Ishikawa (cell line): ENCODE measurements around the gene ANKDD1A.
A peak's percentile ranks its signal among the peaks of the same experiment; 100 is the strongest.

Source experiments
- CEBPB ChIP-seq: IDR thresholded peaks from 2 replicates; pipeline ENCODE4 v1.6.1; 2012
- CREB1 ChIP-seq: IDR thresholded peaks from 2 replicates; pipeline ENCODE4 v1.6.1; 2012; ENCODE audit warnings: low read depth
- EGR1 ChIP-seq: IDR thresholded peaks from 2 replicates; pipeline ENCODE4 v1.6.1; 2012
- EP300 ChIP-seq: IDR thresholded peaks from 2 replicates; pipeline ENCODE4 v1.6.1; 2012; ENCODE audit warnings: borderline replicate concordance
- FOXM1 ChIP-seq: IDR thresholded peaks from 2 replicates; pipeline ENCODE4 v1.6.1; 2012; ENCODE audit warnings: low read depth, borderline replicate concordance
- NFIC ChIP-seq: IDR thresholded peaks from 2 replicates; pipeline ENCODE4 v1.6.1; 2012
- RAD21 ChIP-seq: IDR thresholded peaks from 2 replicates; pipeline ENCODE4 v1.6.1; 2012; ENCODE audit warnings: low read depth
- TAF1 ChIP-seq: IDR thresholded peaks from 2 replicates; pipeline ENCODE4 v1.6.1; 2012; ENCODE audit warnings: low read depth, mild to moderate bottlenecking
- TCF12 ChIP-seq: IDR thresholded peaks from 2 replicates; pipeline ENCODE4 v1.6.1; 2012; ENCODE audit warnings: low read depth
- TEAD4 ChIP-seq: IDR thresholded peaks from 2 replicates; pipeline ENCODE4 v1.6.1; 2012
- YY1 ChIP-seq: IDR thresholded peaks from 2 replicates; pipeline ENCODE4 v1.6.1; 2012; ENCODE audit warnings: low read depth
- ZBTB7A ChIP-seq: IDR thresholded peaks from 2 replicates; pipeline ENCODE4 v1.6.1; 2012; ENCODE audit warnings: low read depth
- TF ChIP-seq, protein P1 (sequence below): IDR thresholded peaks from 2 replicates; pipeline ENCODE4 v1.6.1; 2012
- TF ChIP-seq, protein P2 (sequence below): IDR thresholded peaks from 2 replicates; pipeline ENCODE4 v1.6.1; 2012
- TF ChIP-seq, protein P3 (sequence below): IDR thresholded peaks from 2 replicates; pipeline ENCODE4 v1.6.1; 2012; ENCODE audit warnings: low read depth, mild to moderate bottlenecking

Gene ANKDD1A

DNA sequence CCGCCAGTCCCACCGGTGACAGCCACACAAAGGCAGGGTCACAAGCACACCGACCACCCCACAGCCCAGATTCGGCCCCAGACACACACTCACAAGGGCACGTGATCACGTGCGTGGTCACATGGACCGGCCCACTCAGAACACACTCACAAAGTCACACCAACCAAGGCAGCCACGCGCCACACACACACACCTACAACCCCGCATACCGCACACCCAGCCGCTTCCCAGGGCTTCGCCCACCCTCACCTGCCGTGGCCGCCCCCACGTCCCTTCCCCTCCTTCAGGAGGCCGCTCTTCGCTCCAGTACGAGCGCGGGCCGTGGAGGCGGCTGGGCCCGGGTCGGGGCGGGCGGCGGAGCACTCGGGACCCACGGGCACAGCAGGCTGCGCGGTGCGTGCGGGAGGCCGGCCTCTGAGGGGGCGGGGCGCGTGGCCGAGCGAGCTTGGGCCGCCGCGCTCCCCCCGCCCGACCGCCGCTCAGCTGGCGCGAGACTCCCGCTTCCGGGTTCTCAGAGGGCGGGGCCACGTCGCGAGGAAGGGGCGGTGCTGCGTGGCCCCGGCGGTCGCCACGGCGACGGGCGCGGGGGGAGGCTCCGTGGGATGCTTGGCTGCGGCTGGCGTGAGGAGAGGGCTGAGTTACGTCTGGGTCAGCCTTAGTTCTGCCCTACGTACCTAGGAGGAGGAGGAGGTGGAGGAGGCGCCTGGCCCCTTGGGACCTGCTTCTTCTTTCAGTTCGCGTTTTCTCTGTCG lies 77.9 kb downstream of the ANKDD1A start, which contains the start of gene SPG21:
TSS of gene SPG21 (minus strand) at position 499 of the 752 bp plus-strand sequence. CDS start 6,345 bp downstream, outside the sequence.
- TF ChIP-seq RAD21 (no peak), EGR1 (no peak), EP300 (no peak), NFIC (peak; percentile 22; the same call in 1 of the 2 replicates)
- TF ChIP-seq, protein P1, sequence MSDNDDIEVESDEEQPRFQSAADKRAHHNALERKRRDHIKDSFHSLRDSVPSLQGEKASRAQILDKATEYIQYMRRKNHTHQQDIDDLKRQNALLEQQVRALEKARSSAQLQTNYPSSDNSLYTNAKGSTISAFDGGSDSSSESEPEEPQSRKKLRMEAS, result peak; percentile 81
- TF ChIP-seq, protein P2, sequence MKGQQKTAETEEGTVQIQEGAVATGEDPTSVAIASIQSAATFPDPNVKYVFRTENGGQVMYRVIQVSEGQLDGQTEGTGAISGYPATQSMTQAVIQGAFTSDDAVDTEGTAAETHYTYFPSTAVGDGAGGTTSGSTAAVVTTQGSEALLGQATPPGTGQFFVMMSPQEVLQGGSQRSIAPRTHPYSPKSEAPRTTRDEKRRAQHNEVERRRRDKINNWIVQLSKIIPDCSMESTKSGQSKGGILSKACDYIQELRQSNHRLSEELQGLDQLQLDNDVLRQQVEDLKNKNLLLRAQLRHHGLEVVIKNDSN, result peak; percentile 97

DNA sequence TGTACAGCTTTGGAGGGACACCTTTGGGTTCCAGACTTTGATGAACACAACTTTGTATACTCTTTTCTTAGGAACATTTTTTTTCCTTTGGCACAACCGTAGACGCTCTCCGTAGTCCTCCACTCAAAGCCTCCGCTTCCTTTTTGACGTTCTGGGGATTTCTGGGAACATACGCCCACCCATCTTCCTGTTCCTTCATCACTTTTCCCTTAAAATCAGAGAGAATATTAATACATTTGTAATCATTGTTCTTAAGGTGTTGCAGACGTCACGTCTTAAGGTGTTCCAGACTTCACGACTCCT lies 78.4 kb downstream of the ANKDD1A start:
- TF ChIP-seq NFIC (no peak), EGR1 (no peak), CREB1 (no peak), ZBTB7A (no peak), TAF1 (no peak), FOXM1 (no peak), TCF12 (no peak)
- TF ChIP-seq, protein P1, result no peak

DNA sequence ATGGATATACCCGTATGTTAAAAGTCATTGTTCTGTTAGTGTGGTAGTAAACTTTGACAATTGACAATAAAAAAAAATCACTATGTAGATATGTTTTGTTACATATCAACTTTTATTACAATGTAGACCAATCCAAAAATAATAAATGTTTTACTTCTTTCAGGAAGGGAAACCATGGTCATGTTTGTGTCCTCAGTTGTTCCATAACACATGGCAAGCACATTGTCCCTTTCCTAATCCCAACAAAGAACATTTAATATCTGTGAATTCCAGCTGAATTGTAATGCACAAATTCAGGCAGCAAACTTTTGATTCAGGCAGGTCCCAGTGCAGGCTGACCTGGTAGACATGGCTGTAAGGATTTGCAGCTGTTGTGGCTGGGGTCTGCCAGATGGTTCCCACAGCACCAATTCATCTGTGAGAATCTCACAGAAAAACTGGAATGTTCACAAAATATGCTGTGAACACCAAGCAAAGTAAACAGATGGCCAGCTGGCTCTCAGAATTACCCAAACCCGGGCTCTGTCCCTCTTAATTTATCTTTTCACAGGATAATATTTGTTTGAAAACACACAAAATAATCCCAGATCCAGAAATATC lies 79.9 kb downstream of the ANKDD1A start:
- no peak for TF ChIP-seq TEAD4
- TF ChIP-seq TCF12, result no peak
- TF ChIP-seq EP300, result no peak
- TF ChIP-seq TAF1, result no peak
- no peak for TF ChIP-seq NFIC
- TF ChIP-seq CEBPB, result no peak
- no peak for TF ChIP-seq ZBTB7A
- TF ChIP-seq, protein P1, result no peak
- no peak for TF ChIP-seq YY1

DNA sequence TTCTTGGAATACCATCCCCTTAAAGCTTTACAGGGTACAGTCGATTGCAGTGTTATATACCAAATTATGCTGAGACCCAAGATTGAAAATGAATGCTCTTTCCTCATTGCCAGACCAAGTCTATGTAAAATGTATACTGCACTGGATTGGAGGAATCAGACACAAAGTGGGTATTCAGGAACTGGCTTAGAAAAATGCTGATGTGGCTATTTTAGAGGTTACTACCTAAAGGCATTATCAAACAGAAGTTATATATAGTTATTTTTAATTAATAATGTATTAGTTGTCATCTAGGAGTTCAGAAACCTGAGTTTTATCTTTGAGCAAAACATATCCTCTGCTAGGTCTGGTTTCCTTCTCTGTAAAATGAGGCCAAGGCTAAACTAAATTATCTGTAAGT lies 81.6 kb downstream of the ANKDD1A start:
- TF ChIP-seq CREB1 (no peak), TEAD4 (no peak), ZBTB7A (no peak), FOXM1 (no peak), NFIC (no peak), YY1 (no peak), RAD21 (no peak), EP300 (no peak), CEBPB (no peak), TAF1 (no peak), EGR1 (no peak), TCF12 (no peak)
- TF ChIP-seq, protein P3, sequence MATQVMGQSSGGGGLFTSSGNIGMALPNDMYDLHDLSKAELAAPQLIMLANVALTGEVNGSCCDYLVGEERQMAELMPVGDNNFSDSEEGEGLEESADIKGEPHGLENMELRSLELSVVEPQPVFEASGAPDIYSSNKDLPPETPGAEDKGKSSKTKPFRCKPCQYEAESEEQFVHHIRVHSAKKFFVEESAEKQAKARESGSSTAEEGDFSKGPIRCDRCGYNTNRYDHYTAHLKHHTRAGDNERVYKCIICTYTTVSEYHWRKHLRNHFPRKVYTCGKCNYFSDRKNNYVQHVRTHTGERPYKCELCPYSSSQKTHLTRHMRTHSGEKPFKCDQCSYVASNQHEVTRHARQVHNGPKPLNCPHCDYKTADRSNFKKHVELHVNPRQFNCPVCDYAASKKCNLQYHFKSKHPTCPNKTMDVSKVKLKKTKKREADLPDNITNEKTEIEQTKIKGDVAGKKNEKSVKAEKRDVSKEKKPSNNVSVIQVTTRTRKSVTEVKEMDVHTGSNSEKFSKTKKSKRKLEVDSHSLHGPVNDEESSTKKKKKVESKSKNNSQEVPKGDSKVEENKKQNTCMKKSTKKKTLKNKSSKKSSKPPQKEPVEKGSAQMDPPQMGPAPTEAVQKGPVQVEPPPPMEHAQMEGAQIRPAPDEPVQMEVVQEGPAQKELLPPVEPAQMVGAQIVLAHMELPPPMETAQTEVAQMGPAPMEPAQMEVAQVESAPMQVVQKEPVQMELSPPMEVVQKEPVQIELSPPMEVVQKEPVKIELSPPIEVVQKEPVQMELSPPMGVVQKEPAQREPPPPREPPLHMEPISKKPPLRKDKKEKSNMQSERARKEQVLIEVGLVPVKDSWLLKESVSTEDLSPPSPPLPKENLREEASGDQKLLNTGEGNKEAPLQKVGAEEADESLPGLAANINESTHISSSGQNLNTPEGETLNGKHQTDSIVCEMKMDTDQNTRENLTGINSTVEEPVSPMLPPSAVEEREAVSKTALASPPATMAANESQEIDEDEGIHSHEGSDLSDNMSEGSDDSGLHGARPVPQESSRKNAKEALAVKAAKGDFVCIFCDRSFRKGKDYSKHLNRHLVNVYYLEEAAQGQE, result no peak
- TF ChIP-seq, protein P1, result no peak
- TF ChIP-seq, protein P2, result no peak

DNA sequence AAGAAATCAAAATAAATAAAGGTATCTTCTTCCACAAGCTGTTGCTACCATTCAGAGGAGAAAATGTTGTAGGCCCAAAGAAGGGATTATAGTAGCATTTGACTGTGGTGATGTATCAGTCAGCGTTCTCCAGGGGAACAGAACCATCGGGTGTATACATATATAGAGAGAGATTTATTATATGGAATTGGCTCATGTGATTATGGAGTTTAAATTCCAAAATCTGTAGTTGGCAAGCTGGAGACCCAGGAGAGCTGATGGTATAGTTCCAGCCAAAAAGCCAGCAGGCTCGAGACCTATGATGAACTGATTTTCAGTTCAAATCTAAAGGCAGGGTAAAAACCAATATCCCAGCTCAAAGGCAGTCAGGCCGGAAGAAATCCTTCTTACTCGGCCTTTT lies 85.4 kb downstream of the ANKDD1A start:
- no peak for TF ChIP-seq EGR1
- no peak for TF ChIP-seq TEAD4
- no peak for TF ChIP-seq FOXM1
- no peak for TF ChIP-seq EP300
- TF ChIP-seq, protein P1, result no peak
- TF ChIP-seq ZBTB7A, result no peak
- TF ChIP-seq, protein P3, result no peak
- TF ChIP-seq, protein P2, result no peak
- no peak for TF ChIP-seq CREB1
- no peak for TF ChIP-seq TAF1
- no peak for TF ChIP-seq YY1
